NCI-H2227 (cell line): ENCODE data around the gene WDR87.

Source experiments
- DNase-seq: peaks from one replicate; lab custom pipeline; 2025; ENCODE audit not compliant: unreplicated experiment; lab: John Stamatoyannopoulos, UW

The WDR87 gene

GRCh38 chr19:37905946-37906868, at the start of gene WDR87:
Gene WDR87 (minus strand): TSS chr19:37906594. CDS start chr19:37898239, 8,355 bp downstream.
- peak; percentile 100 for DNase-seq

- no peak for DNase-seq
These were observed 49.6 kb upstream of the WDR87 start for GRCh38 chr19:37955986-37956385.

- DNase-seq, result no peak
These were observed 48.1 kb upstream of the WDR87 start for GRCh38 chr19:37954421-37954874.

- DNase-seq, result no peak
These were observed 47.5 kb upstream of the WDR87 start for GRCh38 chr19:37953918-37954303.

GRCh38 chr19:37953171-37953917, 47.0 kb upstream of the WDR87 start:
- DNase-seq, result peak; percentile 68

- no peak for DNase-seq
These were observed 45.4 kb upstream of the WDR87 start for GRCh38 chr19:37951816-37952210.

- no peak for DNase-seq
These were observed 44.2 kb upstream of the WDR87 start for GRCh38 chr19:37950471-37951175.

- DNase-seq, result no peak
These were observed 42.0 kb upstream of the WDR87 start for GRCh38 chr19:37948362-37948761.

GRCh38 chr19:37947778-37948177, 41.4 kb upstream of the WDR87 start:
- DNase-seq, result no peak

- no peak for DNase-seq
These were observed 39.7 kb upstream of the WDR87 start for GRCh38 chr19:37946132-37946531.

- DNase-seq, result no peak
These were observed 37.1 kb upstream of the WDR87 start for GRCh38 chr19:37943480-37943879.

GRCh38 chr19:37942516-37942902, 36.1 kb upstream of the WDR87 start:
- no peak for DNase-seq

GRCh38 chr19:37941782-37942515, 35.6 kb upstream of the WDR87 start:
- no peak for DNase-seq

- no peak for DNase-seq
These were observed 32.0 kb upstream of the WDR87 start for GRCh38 chr19:37938353-37938752.

- no peak for DNase-seq
These were observed 30.5 kb upstream of the WDR87 start for GRCh38 chr19:37936886-37937285.

GRCh38 chr19:37936166-37936565, 29.8 kb upstream of the WDR87 start:
- DNase-seq, result no peak

GRCh38 chr19:37935341-37935740, 28.9 kb upstream of the WDR87 start:
- no peak for DNase-seq

GRCh38 chr19:37933937-37934358, 27.6 kb upstream of the WDR87 start:
- peak; percentile 99 for DNase-seq

GRCh38 chr19:37932985-37933936, 26.9 kb upstream of the WDR87 start:
- DNase-seq, result peak; percentile 86
